ENCODE results near the gene PLD5.
"Not testable (repeated sequence)": the region's sequence is repeated elsewhere in the genome, so short reads cannot be mapped to it uniquely, and the experiment has no call there.

PLD5 gene

DNA sequence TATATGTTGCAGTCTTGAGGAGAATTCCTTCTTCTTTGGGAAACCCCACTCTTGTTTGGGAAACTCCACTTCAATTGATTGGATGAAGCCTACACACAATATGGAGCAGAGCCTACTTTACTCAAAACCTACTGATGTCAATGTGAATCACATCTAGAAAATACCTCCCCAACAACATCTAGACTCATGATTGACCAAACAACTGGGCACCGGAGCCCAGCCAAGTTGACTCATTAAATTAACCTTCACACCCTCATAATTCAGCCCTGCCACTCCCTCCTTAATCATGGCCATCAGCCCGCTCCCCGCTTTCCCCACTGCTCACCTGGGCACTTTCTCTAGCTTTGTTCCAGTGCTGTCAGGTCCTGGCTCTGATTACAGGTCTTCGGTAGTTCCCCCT, 317.5 kb downstream of the PLD5 start:
- no peak for DNase-seq

DNA sequence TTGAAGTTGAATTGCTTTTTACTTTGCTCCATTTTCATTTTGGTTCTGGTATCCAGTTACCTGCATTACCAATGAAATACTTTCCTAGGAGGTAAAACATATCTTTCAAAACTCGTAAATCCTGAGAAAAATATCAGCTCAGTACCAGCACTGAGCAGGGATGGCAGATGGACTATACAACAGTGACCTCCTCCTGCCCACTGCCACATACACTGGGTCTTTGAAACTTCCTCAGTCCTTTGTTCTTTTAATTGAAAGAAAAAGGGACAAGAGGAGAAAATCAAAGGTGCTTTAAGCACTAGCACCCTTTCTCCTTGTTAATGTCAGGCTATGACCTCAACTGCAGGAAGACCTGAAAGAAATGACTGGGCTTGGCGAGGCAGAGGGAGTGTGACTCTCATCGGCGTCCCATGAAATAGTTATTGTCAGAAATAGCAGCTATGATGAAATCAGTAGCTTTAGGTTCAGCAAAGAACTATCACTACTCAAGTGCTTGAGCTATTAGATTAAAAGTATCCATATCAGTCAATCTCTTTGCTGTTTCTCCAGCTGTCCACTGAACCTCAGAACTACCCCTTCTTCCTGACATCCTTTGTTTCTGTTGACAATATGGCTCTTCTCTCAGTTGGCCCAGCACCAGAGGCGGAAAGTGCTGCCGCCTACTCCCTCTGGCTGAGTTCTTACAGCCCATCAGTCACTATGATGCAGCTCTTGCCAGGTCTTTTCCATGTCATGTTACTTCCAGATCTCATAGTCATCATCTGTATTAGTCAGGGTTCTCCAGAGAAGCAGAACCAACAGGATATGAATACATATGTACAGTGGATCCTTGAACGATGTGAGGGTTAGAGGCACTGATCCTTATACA, 318.6 kb downstream of the PLD5 start:
- DNase-seq = no peak

DNA sequence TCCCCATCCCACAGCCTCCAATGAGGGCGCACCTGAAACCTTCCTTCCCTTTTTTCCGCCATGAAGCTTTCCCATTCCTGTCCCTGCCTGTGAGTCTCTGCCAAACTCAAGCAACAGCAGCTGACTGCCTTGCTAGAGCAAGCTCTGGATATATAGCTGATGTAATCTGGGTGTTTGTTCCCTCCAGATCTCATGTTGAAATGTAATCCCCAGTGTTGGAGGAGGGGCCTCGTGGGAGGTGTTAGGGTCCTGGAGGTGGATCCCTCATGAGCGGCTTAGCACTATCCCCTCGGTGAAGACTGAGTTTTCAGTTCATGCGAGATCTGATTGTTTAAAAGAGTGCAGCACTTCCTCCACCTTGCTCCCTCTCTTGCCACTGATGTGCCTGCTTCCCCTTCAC, 321.2 kb downstream of the PLD5 start:
- no peak for DNase-seq

DNA sequence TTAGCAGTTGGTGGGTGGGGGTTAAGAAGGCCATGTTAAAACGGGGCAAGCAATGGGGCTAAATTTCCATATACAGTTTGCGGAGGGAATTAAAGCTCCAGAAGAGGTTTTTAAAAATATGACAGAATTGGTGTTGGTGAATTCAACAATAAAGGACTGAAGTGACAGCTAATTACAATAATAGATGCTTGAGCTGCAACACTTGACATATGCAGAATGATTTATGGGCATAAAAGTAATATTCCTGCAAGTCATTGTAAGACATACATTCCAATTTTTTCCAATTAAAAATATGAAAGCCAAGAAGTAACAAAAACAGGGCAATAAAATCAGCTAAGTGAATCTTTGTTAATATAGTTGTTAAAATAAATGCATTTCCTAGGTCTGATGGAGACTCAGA, 323.4 kb downstream of the PLD5 start:
- no peak for DNase-seq

DNA sequence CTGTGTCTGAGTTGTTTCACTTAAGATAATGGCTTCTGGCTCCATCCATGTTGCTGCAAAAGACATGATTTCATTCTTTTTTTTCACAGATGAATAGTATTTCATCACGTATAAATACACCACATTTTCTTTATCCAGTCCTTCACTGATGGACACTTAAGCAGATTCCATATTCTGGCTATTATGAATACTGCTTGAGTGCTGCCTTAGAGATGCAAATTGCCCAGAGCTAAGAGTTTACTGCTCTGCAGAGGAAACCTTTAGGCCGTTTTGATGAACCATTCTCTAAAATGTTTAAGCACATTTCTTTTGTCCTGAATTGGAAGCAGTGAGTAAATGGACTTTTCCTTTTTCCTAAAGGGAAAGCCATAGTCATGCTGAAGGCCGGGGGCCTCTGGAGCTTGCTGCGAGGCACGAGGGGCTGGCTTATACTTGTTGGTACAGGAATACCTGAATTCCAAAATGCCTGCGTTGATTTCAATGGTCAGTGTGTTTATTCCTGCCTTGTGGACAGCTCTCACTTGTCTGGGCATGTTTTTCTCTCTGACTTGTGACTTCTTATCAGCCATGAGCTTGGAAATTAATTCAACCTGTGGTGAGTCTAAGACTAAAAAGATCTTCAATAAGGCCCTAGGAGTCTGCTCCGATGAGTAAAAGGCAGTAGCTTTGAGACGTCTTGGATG, 324.6 kb downstream of the PLD5 start:
- no peak for DNase-seq

DNA sequence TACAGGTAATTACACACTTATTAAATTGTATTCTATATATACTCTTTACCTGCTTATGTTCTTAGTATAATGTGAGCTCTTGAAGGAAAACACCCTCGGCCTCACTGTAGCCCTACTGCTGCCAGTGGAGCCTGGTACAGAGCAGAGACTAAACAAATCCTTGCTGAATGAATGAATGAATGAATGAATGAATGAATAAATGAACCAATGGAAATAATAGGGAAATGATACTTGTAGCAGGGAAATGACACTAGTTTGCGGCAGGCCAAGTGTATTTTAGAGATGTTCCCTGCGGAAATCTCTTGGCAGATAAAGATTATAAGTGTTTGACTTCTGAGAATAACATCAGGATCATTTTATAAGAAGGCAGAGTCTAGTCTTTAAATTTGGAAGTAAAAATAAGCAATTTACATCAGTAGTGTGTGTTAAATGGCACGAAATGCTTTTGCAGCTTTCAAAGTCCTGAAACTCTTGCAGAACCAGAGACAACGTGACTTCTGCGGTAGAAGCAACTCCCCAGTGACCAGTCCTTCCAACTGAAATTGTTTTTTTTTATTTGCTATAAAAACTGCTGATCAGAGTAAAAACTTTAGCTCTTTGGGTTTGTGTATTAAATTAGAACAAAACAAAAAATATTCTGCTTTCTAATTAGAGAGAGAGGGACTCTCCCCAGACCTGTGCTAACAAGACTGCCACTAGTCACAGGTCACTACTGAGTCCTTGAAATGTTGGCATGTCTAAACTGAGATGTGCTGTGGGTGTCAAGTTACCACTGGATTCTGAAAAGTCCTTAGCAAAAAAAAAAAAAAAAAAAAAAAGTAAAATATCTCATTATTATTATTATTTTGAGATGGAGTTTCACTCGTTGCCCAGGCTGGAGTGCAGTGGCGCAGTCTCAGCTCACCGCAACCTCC, 326.3 kb downstream of the PLD5 start:
- DNase-seq = no peak

DNA sequence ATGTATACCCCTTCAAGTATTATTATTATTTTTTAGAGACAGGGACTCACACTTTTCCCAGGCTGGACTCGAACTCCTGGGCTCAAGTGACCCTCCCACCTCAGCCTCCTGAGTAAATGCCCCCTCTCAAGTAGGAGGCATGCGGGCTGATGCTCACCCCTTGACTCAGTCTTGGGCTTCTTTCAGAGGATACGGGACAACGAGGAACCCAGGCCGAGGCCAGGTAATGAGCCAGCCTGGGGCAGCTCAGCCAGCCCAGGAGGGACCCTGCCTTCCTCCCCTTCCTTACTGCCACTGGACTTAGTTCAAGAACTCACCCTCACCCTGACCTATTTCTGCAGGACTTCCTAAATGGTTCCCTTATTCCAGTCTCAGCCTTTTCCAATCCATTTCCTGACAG, 327.6 kb downstream of the PLD5 start:
- no peak for DNase-seq

DNA sequence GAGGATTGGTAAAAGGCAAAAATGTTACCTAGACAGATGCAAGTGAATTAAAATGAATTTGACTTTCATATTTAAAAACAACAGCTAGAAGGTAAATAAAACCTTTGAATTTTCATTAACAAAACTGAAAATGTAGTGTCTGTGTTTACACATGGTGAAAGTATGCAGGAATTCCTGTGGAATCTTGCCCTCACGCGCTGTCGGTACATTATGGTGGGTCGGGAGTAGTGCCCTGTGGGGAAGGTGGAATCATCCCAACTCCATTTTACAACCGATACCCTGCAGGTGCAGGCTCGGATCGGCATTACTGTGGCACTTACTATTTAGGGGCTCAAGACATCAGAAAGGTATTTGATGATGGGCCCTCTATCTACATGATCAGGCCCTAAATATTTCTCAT, 328.4 kb downstream of the PLD5 start:
- DNase-seq = no peak

DNA sequence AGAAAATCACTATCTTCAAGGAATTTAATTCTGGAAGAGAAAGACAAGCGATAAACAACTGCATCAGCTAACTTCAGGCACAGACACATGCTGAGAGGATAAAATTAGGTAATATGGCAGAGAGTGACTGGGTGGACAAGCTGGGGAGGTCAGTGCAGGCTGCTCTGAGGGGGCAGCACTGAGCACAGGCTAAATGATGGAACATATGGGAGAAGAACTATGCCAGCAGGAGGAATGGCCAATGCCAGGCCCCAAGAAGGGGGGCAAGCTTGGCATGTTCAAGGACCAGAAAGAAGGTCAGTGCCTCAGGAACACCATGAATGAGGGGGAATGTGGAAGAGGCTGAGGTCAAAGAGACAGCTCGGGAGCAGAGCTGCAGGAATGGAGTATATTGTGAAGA, 334.9 kb downstream of the PLD5 start:
- DNase-seq = no peak

DNA sequence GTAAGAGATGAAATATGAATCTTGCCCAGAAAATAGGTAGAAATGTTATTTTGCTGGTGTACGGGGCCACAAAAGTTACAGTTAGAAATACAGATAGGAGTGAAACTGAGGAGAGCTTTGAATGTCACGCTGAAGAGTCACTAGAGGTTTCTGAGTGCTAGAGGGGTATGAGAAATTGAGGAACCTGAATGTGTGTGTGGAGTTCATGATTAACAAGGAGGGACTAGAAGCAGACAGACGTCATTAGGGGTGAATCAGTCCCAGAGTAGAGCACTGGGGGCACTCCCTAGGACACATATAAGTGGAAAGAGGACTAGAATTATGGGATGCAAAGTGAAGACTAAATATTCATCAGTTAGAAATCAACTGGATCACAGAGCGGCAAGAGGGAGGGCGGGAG, 336.7 kb downstream of the PLD5 start:
- peak; percentile 27 for DNase-seq

DNA sequence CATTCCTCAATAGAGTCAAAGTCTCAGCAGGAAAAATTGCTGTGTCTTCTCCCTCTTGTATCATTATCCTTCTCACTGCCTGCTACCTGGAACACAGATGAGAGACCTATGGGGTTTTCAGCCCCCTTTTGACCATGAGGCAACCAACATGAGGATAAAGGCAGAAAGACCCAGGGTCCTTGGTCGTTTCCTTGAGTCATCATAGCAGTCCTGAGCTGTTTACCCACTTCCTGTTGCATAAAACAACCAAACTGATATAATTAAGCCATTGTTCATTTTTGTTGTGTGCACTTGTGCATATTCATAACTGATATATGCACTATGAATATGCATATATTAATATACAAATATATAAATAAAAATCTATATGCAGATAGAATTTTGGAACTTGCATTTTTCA, 337.3 kb downstream of the PLD5 start:
- peak; percentile 47 for DNase-seq

DNA sequence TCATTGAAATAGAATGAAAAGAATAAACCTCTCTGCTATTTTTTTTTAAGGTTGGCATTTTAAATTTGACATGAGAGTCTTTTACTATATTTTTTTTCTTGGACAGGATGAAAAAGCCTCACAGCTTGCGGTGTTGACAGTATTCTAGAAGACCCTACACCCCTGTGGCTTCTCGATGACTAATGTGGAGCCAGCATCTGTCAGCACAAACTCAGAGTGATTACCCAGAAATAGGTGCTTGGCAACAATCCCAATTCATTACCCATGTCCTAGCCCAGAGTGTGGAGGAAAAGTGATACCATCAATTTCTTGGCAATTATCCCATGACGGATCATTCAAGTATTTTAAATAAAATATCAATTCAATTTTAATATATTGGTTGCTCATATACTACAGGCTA, 338.8 kb downstream of the PLD5 start:
- DNase-seq = peak; percentile 5

DNA sequence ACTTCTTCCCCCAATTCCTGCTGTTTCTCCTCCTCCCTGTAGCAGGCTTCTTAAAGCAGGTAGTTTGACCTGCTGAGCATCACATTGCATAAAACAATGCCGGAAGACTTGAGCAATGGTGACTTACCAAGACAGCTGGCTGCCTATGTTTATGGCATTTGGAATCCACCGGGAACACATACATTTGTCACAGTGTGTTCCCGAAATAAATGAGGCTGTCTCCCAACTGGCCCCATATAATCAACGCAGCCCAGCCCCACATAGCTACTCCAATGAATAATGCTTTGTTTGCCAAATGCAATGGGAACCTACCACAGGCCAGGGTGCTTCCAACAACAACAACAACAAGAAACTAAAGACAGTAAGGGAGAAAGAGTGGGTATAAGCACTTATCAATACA, 339.5 kb downstream of the PLD5 start:
- no peak for DNase-seq

DNA sequence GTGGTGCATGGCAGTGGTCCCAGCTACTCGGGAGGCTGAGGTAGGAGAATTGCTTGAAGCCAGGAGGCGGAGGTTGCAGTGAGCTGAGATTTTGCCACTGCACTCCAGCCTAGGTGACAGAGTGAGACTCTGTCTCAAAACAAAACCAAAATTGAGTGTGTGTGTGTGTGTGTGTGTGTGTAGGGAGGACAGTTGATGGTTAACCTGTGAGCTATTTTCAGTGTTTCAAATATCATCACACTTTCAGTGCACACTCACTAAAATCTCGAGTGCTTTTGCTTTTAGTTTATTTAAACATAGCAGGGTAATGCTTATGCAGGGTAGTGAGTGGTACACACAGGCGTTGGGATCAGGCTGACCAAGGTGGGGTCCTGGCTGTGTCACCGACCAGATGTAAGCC, 344.7 kb downstream of the PLD5 start:
- DNase-seq = not testable (repeated sequence)

DNA sequence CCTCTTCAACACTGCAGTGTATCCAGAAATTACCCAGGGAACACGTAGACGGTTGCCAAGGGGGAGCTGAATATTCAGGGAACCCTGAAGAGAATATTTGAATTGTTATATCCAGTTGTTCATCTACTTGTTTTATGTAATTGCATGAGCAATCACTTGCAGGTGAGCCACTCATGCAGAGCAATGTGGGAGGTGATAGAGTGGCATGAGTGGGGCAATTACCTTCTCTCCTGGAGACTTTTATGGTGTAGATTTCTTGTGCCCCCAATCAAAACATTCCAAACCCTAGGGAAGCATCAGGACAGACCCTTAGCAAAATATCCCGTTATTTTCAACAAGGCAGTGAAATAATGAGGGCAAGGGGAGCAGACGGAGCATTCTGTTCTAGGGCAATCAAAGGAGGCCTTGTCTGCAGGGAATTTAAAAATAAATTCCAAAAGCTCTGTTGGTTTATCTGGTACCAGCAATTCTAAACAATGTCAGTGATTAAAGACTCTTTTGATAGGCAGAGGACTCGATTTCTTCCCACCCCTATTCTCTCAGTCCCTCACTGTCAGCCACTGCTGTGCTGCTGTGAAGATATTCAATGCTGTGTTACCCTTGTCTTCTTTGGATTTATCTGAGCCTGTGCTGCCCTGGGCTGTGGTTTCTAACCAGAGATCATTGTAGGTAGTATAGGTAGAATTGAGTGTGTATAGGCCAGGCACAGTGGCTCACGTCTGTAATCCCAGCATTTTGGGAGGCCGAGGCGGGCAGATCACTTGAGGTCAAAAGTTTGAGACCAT, 345.4 kb downstream of the PLD5 start:
- no peak for DNase-seq

DNA sequence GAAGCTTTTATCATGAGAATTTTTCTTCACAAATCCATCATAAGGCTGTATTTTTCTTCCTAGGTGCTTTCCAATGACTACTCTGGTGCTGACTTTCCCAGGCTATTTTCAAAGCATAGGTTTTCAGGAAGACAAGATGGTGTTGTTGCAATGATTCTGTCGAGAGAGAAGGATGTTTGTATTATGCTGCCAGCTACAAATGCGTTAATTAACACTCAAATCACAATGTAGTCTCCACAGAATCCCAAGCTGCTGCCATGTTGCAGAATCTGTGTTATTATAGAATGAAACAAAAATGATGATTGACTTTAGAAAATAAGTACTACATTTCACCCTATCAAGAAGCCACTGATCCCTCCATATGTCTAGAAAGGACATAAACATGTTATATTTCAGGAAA, 346.1 kb downstream of the PLD5 start:
- no peak for DNase-seq

DNA sequence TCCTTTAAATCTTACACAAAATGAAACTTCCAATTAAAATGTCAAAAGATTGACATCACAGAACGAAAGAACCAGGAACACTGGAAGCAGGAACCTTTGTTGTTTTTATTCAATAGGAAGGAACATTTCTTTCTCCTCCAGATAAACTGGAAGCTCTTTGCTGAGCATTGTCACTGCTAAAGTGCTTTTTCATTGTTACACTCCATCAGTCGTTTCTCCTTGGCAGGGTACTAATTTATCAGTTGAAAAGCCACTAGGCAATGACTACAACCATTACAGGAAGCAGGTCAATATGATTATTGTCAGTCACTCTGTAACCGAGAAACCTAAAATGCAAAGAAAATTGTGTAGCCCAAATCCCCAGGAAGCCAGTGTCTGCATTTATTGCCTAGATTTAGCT, 362.4 kb downstream of the PLD5 start:
- no peak for DNase-seq

DNA sequence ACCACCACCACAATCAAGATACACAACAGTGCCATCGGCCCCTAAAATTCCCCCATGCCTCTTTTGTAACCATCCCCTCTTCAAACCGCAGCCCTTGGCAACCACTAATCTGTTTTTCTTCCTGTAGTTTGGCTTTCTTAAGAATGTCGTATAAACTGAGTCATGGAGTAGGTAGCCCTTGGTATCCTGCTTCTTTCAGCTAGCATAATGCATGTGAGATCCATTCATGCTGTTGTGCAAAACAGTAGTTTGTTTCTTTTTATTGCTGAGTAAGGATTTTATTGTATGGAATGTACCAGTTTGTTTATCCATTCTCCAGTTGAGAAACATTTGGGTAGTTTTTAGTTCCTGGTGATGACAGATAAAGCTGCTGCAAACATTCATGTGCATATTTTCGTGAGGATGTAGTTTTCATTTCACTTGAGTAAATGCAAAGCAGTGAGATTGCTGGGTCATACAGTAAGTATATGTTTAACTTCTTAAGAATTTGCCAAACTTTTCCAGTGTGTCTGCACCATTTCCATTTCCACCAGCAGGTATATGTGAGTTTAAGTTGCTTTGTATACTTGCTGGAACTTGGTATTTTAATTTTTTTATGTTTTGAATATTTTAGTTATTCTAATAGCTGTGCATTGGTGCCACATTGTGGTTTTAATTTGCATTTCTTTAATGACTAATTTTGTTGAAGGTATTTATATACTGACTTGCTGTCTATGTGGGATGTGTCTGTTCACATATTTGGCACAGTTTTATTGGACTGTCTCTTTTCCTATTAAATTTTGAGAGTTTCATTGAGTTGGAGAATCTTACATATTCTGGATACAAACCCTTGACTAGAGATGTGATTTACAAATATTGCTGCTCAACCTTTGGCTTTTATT, 377.2 kb downstream of the PLD5 start:
- peak; percentile 71 for DNase-seq

DNA sequence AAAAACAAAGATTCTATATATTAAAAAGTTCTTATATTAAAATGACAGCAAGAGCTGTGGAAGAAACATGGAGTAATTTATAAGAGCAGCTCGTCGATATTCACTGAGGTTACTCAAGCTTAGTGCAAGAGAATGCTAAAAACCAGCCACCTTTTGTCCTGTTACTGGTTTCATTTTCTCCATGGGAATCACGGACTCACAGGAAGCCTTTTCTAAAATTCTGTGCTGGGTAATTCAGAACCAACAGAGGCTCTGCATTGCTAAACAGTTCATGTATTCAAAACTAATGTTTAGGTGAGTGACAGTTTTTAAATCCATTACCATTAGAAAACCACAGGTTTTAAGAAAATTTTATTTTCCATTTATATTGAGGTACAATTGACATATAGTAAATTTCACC, 377.8 kb downstream of the PLD5 start:
- no peak for DNase-seq

DNA sequence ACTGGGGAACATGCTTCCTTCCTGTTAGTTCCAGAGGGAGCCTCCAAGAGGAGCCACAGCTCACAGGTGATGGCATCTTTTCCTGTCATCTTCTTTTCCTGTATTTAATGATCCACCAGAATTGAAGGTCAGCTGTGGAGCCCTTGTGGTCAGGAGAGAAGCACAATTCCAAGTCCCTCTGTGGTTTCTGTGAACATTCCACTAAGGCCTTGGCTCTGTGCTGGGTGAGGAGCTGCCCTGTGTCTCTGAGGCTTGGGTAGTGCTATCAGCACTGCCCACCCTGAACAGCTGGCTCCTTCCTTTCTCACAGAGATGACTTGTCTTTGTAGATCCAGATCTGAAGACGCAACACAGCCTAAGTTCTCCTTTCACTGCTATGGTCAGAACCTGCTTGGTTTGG, 383.7 kb downstream of the PLD5 start:
- no peak for DNase-seq

DNA sequence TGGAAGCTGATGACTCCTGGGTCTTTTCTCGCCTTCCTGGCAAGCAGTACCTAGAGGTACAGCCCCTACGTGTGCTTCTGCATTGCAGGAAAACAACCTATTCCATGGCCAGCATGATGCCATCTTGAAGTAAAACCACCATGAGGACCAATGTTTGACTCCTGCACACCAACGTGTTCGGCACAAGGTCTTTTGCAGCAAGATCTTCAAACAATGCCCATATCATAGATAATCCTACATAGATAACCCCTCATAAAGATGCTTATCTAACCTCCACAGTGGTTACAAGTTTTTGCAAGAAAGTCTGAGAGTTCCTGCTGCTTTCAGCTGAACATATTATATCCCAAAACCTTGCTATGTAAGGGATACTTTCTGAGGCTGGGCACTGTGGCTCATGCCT, 384.5 kb downstream of the PLD5 start:
- DNase-seq = peak; percentile 3

DNA sequence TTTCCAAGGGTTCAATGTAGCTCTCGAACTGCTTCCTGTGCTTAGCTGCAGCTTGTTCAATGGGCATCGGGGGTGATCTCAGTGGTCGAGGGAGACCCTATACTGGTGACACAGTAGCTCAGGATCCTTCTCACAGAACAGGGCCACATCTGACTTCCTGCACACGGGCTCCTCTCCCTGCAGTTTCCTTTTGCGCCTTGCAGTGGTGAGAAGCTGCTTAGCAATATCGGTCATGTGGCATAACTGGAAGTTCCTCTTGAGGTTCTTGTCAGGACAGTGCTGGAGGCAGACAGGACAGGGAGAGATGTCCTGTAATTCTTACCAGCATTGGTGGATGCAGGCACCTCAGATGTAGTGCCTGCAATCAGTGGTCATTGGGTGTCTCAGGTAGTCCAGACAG, 385.1 kb downstream of the PLD5 start:
- DNase-seq = peak; percentile 40
